ENCODE data around the gene RPLP2.

Gene RPLP2

GRCh38 chr11:793556-793955 lies 16.2 kb upstream of the RPLP2 start:
- H3K27ac ChIP-seq: no peak overlapping the region
- no peak overlapping the region for H3K4me3 ChIP-seq
- no peak for DNase-seq (ENCODE audit: low spot score)
- no peak for TF ChIP-seq CTCF (IDR thresholded peaks at IDR 0.05)

GRCh38 chr11:794013-794765 lies 15.6 kb upstream of the RPLP2 start:
- no peak overlapping the region for H3K27ac ChIP-seq
- H3K4me3 ChIP-seq: no peak overlapping the region
- DNase-seq (ENCODE audit: low spot score): no peak
- no peak for TF ChIP-seq CTCF (IDR thresholded peaks at IDR 0.05)

DNA sequence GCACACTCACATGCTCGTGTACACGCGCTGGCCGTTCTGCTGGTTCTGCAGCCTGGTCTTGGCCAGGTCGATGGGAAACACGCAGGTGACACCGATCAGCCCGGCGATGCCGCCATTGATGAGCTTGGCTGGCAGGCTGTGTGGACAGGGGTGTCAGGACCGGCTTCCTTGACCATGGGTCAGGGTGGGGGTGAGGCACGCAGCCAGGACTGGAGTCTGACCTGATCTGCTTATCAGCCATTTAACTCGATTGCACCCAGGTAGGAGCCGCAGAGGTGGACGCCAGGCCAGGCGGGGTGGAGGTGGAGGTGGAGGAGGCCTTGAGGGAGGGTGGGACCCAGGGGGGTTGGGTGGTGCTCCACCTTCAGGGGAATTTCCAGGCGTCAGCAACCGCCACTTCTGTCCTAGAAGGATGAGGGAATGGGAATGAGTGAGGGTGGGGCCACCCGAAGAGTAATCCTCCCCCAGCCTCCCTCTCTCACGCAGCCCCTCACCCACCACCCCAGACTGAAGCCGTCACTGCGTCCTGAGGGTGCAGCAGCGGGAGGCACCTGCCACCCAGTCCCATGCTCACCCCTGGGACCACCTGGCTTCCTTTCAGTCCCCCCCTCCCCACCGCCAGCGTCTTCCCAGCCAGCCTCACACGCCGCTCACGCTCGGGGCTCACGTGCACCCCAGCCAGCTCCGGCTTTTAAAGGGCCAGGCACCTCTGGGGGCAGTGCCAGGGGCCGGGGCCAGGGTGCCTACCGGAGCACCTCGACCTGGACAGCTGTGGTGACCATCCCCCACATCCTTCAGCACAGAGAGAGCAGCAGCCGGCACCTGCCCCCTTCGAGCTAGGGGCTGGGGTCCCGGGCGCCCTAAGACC lies 14.8 kb upstream of the RPLP2 start:
- peak overlapping the region in 1 of 2 donors; percentile 86 for H3K27ac ChIP-seq
- H3K4me3 ChIP-seq: peak overlapping the region; percentile 87
- no peak for TF ChIP-seq CTCF (IDR thresholded peaks at IDR 0.05)
- DNase-seq (ENCODE audit: low spot score): no peak

DNA sequence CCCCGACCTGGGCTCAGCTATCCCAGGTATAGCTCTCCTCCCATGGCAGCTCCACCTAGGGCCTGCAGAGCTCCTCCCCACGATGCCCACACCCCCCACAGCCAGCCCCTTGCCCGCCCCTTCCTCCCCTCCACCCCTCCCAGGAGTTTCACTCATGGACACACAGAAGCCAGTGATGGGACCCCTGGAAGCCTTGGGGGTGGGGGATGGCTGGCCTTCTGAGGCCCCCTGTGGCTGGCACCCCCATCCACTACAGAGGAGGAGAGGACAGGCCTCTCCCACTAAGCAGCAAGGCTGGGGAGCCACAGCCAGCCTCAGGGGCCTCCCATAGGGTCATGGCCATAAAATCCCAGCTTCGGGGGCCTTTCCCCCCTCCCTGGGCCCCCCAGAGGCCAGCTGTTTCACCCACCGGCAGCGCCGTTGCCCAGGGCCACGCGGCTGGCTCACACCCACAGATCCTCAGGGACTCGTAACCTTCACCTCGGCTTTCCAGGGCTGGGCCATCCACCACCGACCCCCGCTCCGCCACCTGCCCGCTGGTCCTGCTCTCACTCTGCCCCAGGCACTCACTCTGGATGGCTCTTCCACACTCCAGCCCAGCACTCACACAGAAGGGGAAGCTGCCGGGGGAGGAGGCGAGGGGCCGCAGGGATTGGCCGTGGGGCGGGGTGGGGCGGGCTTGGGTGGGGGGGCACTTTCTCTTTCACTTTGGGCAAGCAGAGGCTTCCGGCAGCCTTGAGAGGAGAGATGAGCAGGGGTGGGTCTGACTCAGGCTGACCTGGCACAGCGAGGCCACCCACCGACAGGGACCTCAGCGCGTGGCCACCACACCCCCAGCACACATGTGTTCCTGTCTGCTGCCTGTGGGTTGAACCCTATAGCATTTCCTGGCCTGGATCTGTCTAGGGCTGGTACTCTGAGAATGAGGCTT lies 13.9 kb upstream of the RPLP2 start:
- peak; percentile 92 for DNase-seq (ENCODE audit: low spot score)
- Histone ChIP-seq H3K27ac (peak overlapping the region; percentile 66 to 86), H3K4me3 (peak overlapping the region; percentile 87)
- no peak for TF ChIP-seq CTCF (IDR thresholded peaks at IDR 0.05)

DNA sequence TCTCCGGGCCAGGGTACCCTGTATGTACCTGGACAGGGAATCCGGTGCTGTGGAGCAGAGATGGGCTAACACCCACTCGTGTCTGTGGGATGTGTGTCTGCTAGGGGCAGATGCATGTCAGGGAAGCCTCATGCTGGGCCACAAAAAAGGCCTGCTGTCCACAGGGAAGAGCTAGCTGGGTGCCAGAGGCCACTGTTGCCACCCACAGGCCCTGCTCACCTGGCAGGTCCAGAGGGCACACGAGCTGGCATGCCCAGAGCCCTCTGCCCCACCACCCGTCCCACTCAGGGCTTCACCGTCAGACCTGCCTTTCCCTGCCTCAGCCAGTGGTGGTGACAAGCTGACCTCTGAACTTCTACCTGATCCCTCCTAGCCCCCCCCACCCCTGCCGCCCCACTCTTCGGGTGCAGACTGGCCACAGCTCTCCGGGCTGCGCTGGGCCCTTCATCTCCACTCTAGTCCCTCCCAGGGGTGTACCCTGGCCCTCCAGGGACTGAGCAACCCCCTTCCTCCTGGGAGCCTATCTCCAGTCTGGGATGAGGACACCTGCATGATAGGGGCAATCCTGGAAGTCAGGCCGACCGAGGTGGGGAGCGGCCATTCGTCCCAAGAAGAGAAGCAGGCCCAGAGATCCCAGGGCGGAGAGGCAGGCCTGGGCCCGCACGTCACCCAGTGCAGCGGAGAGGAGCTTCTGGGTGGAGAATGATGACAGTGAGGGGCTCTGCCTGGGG lies 13.0 kb upstream of the RPLP2 start:
- no peak for DNase-seq (ENCODE audit: low spot score)
- Histone ChIP-seq H3K4me3 (peak overlapping the region; percentile 87), H3K27ac (peak overlapping the region; percentile 66 to 86)
- TF ChIP-seq CTCF (IDR thresholded peaks at IDR 0.05): no peak

All from coronary artery (tissue), 2 donors.